ENCODE results near the gene WWOX. TPM values are rescaled to one million over a fixed set of nuclear protein-coding genes. Genes with fewer than 3 reads are reported as not detected.

WWOX gene
- total and polyA plus RNA-seq, 2 of the 4 experiments (the other 2 are of a cell fraction): 2.7 to 5.4 TPM

- in situ Hi-C loops (cut with MboI; ENCODE audit: low sequenced_read_pairs): no loop called here
These were observed 223.9 kb downstream of the WWOX start for GRCh38 chr16:78323315-78323714.

More at GRCh38 chr16:78323315-78323714, 223.9 kb downstream of the WWOX start:
- dilution Hi-C loops (cut with HindIII; ENCODE audit: low sequenced_read_pairs, unreplicated experiment): no loop called here
- Histone ChIP-seq H2BK120ac (ENCODE audit: low read depth, low read length) (no peak overlapping the region), H3K14ac (replicated peaks; ENCODE audit: low read depth, low read length) (no peak overlapping the region), H3K9ac (ENCODE audit: low read depth, low read length) (no peak overlapping the region), H3K27ac (ENCODE audit: insufficient read depth, low read length) (no peak overlapping the region), H3K56ac (ENCODE audit: extremely low read depth, insufficient read depth, low read length) (no peak overlapping the region), H3K23ac (ENCODE audit: low read depth, low read length) (no peak overlapping the region), H2BK20ac (ENCODE audit: low read depth, low read length) (no peak overlapping the region), H3K4me2 (ENCODE audit: low read depth, low read length) (no peak overlapping the region), H3K27me3 (ENCODE audit: control insufficient read depth, insufficient read depth, low read length) (no peaks in the 10 kb centered on the region), H2BK5ac (ENCODE audit: low read depth, low read length, poor library complexity, severe bottlenecking) (no peak overlapping the region), H3K9me3 (ENCODE audit: control insufficient read depth, insufficient read depth, low read length) (peaks cover 11% of the 10 kb centered on the region), H2AFZ (replicated peaks; ENCODE audit: low read length, poor library complexity) (no peak overlapping the region), H2AK9ac (replicated peaks; ENCODE audit: low read depth, low read length, poor library complexity) (no peak overlapping the region), H3K4ac (ENCODE audit: low read depth, low read length) (no peak overlapping the region), H3K36me3 (ENCODE audit: control insufficient read depth, insufficient read depth, low read length) (no peaks in the 10 kb centered on the region), H2AK5ac (ENCODE audit: low read depth, low read length) (no peak overlapping the region), H2BK15ac (ENCODE audit: low read depth, low read length) (no peak overlapping the region), H4K8ac (ENCODE audit: low read depth in 2 of 2, low read length in 2 of 2) (no peak overlapping the region), H3K4me3 (ENCODE audit: insufficient read depth, low read depth, low read length) (no peak overlapping the region), H3K18ac (ENCODE audit: low read depth, low read length) (no peak overlapping the region), H3K4me1 (ENCODE audit: control insufficient read depth, insufficient read depth, low read length) (no peaks in the 10 kb centered on the region), H4K91ac (ENCODE audit: insufficient read depth, low read depth, low read length) (no peak overlapping the region), H3K9me1 (ENCODE audit: insufficient read depth, low read length) (no peaks in the 10 kb centered on the region), H4K5ac (ENCODE audit: low read depth, low read length) (no peak overlapping the region), H3K79me1 (ENCODE audit: low read depth in 1 of 2, low read length in 2 of 2) (no peaks in the 10 kb centered on the region), H4K20me1 (ENCODE audit: insufficient read depth, low read length) (no peaks in the 10 kb centered on the region)
- POLR2A ChIA-PET (ENCODE audit: unreplicated experiment): no interaction called here
- DNase-seq (no peak), ATAC-seq (ENCODE audit: low read depth) (no peak)
- no TSS peak for BruUV-seq (replicated peaks)
- TF ChIP-seq POLR2A (IDR thresholded peaks at IDR 0.05; ENCODE audit: low read depth, low read length) (no peak), BHLHE40 (IDR thresholded peaks at IDR 0.05; ENCODE audit: low read depth, low read length) (no peak), USF2 (IDR thresholded peaks at IDR 0.05; ENCODE audit: low read depth, low read length) (no peak), RCOR1 (IDR thresholded peaks at IDR 0.05; ENCODE audit: insufficient replicate concordance, low read length) (no peak), FOS (IDR thresholded peaks at IDR 0.05; ENCODE audit: low read depth, low read length) (no peak), MXI1 (IDR thresholded peaks at IDR 0.05; ENCODE audit: borderline replicate concordance, low read depth, low read length) (no peak), MAFK (IDR thresholded peaks at IDR 0.05; ENCODE audit: low read depth, low read length) (no peak), RFX5 (IDR thresholded peaks at IDR 0.05; ENCODE audit: low read depth, low read length) (no peak), MAZ (IDR thresholded peaks at IDR 0.05; ENCODE audit: borderline replicate concordance, low read depth, low read length) (no peak), NFE2L2 (IDR thresholded peaks at IDR 0.05; ENCODE audit: low read depth, low read length) (no peak)
- TF ChIP-seq, protein P1, sequence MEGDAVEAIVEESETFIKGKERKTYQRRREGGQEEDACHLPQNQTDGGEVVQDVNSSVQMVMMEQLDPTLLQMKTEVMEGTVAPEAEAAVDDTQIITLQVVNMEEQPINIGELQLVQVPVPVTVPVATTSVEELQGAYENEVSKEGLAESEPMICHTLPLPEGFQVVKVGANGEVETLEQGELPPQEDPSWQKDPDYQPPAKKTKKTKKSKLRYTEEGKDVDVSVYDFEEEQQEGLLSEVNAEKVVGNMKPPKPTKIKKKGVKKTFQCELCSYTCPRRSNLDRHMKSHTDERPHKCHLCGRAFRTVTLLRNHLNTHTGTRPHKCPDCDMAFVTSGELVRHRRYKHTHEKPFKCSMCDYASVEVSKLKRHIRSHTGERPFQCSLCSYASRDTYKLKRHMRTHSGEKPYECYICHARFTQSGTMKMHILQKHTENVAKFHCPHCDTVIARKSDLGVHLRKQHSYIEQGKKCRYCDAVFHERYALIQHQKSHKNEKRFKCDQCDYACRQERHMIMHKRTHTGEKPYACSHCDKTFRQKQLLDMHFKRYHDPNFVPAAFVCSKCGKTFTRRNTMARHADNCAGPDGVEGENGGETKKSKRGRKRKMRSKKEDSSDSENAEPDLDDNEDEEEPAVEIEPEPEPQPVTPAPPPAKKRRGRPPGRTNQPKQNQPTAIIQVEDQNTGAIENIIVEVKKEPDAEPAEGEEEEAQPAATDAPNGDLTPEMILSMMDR (conservative IDR thresholded peaks at IDR 0.05; ENCODE audit: low read depth, low read length): no peak
- TF ChIP-seq, protein P2, sequence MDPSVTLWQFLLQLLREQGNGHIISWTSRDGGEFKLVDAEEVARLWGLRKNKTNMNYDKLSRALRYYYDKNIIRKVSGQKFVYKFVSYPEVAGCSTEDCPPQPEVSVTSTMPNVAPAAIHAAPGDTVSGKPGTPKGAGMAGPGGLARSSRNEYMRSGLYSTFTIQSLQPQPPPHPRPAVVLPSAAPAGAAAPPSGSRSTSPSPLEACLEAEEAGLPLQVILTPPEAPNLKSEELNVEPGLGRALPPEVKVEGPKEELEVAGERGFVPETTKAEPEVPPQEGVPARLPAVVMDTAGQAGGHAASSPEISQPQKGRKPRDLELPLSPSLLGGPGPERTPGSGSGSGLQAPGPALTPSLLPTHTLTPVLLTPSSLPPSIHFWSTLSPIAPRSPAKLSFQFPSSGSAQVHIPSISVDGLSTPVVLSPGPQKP (IDR thresholded peaks at IDR 0.05; ENCODE audit: borderline replicate concordance, low read depth, low read length): no peak
- intact Hi-C loops (cut with micrococcal nuclease): no loop called here
- CTCF ChIA-PET: no interaction called here
- no CpG with 5 or more reads among the region's 7 CpGs for WGBS, 2 experiments (ENCODE audit: extremely low coverage in 2 of 2, insufficient read length in 1 of 2)
